ENCODE measurements around the gene CAMTA2. TPM values are rescaled to one million over a fixed set of nuclear protein-coding genes. Genes with fewer than 3 reads are reported as not detected.

Gene CAMTA2
- total RNA-seq (2014; rRNA removed; shearing (Covaris generic)), result 8.7 and 9.7 TPM in 2 replicates
- 44.3 and 53.4 TPM in 2 replicates for total RNA-seq (2022)
- percentile 58 among the genes with signal in this experiment for Bru-seq, nascent RNA
- percentile 76 among the genes with signal in this experiment for BruChase-seq, experiment 1, labeled RNA remaining after a 6-hour chase
- BruChase-seq, experiment 2, labeled RNA remaining after a 2-hour chase, result percentile 68 among the genes with signal in this experiment
- long read RNA-seq, partial matches to known transcripts, result 52 of 76 reads
- long read RNA-seq, other reads (novel, unspliced or antisense), result 24 of 76 reads

GRCh38 chr17:4986951-4987766, at the start of gene CAMTA2:
CAMTA2 (minus strand) TSS chr17:4987675; CDS start chr17:4986222, 1,453 bp downstream.
- Histone ChIP-seq H3K79me2 (ENCODE audit: insufficient read depth, low read depth, low read length) (peaks cover 3% of the 10 kb centered on the region; the same call in 1 of the 2 replicates), H3K36me3 (ENCODE audit: insufficient read depth, low read length) (peaks cover 12% of the 10 kb centered on the region; the same call in 1 of the 2 replicates), H3K9me3 (ENCODE audit: low read length) (no peaks in the 10 kb centered on the region), H3K4me3 (ENCODE audit: low read depth, low read length, poor library complexity, severe bottlenecking) (peak within 1 kb of the TSS; percentile 93), H3K27ac (ENCODE audit: low read depth, low read length, poor library complexity, severe bottlenecking) (peak within 1 kb of the TSS; percentile 48), H3K4me2 (ENCODE audit: low read length) (peak within 1 kb of the TSS; percentile 99), H2AFZ (ENCODE audit: low read length) (peak within 1 kb of the TSS; percentile 83), H3K9me2 (ENCODE audit: insufficient read depth, low read length) (no peaks in the 10 kb centered on the region), H3K4me1 (ENCODE audit: insufficient read depth, low read length, poor library complexity, severe bottlenecking) (peaks cover 27% of the 10 kb centered on the region), H4K20me1 (ENCODE audit: insufficient read depth, low read length) (no peaks in the 10 kb centered on the region)
- intact Hi-C loops (cut with micrococcal nuclease; ENCODE audit: unreplicated experiment), result loop anchor here (2.0 to 5.0 kb wide), 3 partner anchors 32 to 80 kb away; no protein-coding TSS in a partner anchor
- TSS peak; percentile 56 for BruUV-seq (replicated peaks)
- DNase-seq (ENCODE audit: low spot score), result peak; percentile 85
- ChIA-PET CTCF (ENCODE audit: unreplicated experiment) (no interaction called here), POLR2A (interaction anchor here (0.5 to 3.3 kb wide), 4 partner anchors 19 to 109 kb away, joined by 3 to 10 read pairs (median 5); partner anchors contain the start of gene SPAG7)
- TF ChIP-seq EZH2phosphoT487 (IDR thresholded peaks at IDR 0.05; ENCODE audit: borderline replicate concordance, low read depth, low read length) (no peak), CTCF (conservative IDR thresholded peaks at IDR 0.05; ENCODE audit: low read length) (peak; percentile 89)

- Histone ChIP-seq H3K4me1 (ENCODE audit: insufficient read depth, low read length, poor library complexity, severe bottlenecking) (peaks cover 38% of the 10 kb centered on the region), H3K4me2 (ENCODE audit: low read length) (peak within 1 kb of the TSS; percentile 59), H3K27ac (ENCODE audit: low read depth, low read length, poor library complexity, severe bottlenecking) (no peak within 1 kb of the TSS), H4K20me1 (ENCODE audit: insufficient read depth, low read length) (no peaks in the 10 kb centered on the region), H2AFZ (ENCODE audit: low read length) (peak within 1 kb of the TSS; percentile 76; the same call in 1 of the 2 replicates), H3K36me3 (ENCODE audit: insufficient read depth, low read length) (no peaks in the 10 kb centered on the region), H3K9me3 (ENCODE audit: low read length) (no peaks in the 10 kb centered on the region), H3K4me3 (ENCODE audit: low read depth, low read length, poor library complexity, severe bottlenecking) (peak within 1 kb of the TSS; percentile 34), H3K79me2 (ENCODE audit: insufficient read depth, low read depth, low read length) (no peaks in the 10 kb centered on the region), H3K9me2 (ENCODE audit: insufficient read depth, low read length) (no peaks in the 10 kb centered on the region)
- intact Hi-C loops (cut with micrococcal nuclease; ENCODE audit: unreplicated experiment), result no loop called here
- DNase-seq (ENCODE audit: low spot score), result no peak
- TF ChIP-seq CTCF (conservative IDR thresholded peaks at IDR 0.05; ENCODE audit: low read length) (no peak), EZH2phosphoT487 (IDR thresholded peaks at IDR 0.05; ENCODE audit: borderline replicate concordance, low read depth, low read length) (no peak)
- BruUV-seq (replicated peaks), result no TSS peak
- POLR2A ChIA-PET, result interaction anchor here (0.6 to 1.0 kb wide), 4 partner anchors 10 to 392 kb away, joined by 3 to 7 read pairs (median 4); no protein-coding TSS in a partner anchor
- CTCF ChIA-PET (ENCODE audit: unreplicated experiment), result interaction anchor here (1.1 kb wide), 1 partner anchor 11 kb away, joined by 3 read pairs; no protein-coding TSS in a partner anchor
Observed at GRCh38 chr17:5035315-5035714, 47.8 kb upstream of the CAMTA2 start, which contains the start of gene SLC52A1. SLC52A1 (minus strand) TSS chr17:5035426; CDS start chr17:5034606, 820 bp downstream.
